22Rv1 (cell line): ENCODE data around the gene DNAH1.

Source experiments
- CTCF ChIP-seq: fragments of 450-650 bp; IDR thresholded peaks from 2 replicates; pipeline ENCODE4 v1.5.1; 2017; ENCODE audit warnings: mild to moderate bottlenecking
- ZFX ChIP-seq: fragments of 450-650 bp; IDR thresholded peaks from 2 replicates; pipeline ENCODE4 v1.6.1; 2017; ENCODE audit warnings: antibody characterized with exemption, borderline replicate concordance

- no peak for TF ChIP-seq CTCF
- no peak for TF ChIP-seq ZFX
Observed at GRCh38 chr3:52380023-52380422, 63.9 kb downstream of the DNAH1 start.
